OCI-LY7 (cell line): ENCODE results near the gene SNRPD3. TPM values are rescaled to one million over a fixed set of nuclear protein-coding genes. Genes with fewer than 3 reads are reported as not detected.

Experiments used
- BruUV-seq: library from RNA; stranded (reverse); fragments of 400-500 nt; replicated peaks from 2 replicates; lab custom pipeline; 2021; lab: Mats Ljungman, UMichigan
- CTCF ChIA-PET: fragments of 300-600 bp; sonication (Branson Sonifier 250); formaldehyde crosslinking; loops from one replicate; lab custom pipeline; 2022; ENCODE audit warnings: antibody characterized with exemption; ENCODE audit not compliant: unreplicated experiment; lab: Charles Lee
- POLR2A ChIA-PET: fragments of 300-600 bp; sonication (Branson Sonifier 250); formaldehyde crosslinking; loops from one replicate; lab custom pipeline; 2022; ENCODE audit warnings: antibody characterized with exemption; lab: Charles Lee
- DNase-seq: peaks from one replicate; pipeline ENCODE4 v3.0.0-alpha.2; 2015; ENCODE audit warnings: low spot score
- H2AFZ ChIP-seq: fragments of 200-600 bp; sonication (generic), shearing (Covaris generic); 2 replicates; pipeline ENCODE4 v1.6.1; 2014; ENCODE audit warnings: mild to moderate bottlenecking, antibody characterized with exemption, low read length, moderate library complexity
- H3K27ac ChIP-seq: fragments of 200-600 bp; sonication (generic); 2 replicates; pipeline ENCODE4 v1.5.1; 2014; ENCODE audit warnings: mixed run types, low read depth, mild to moderate bottlenecking, moderate library complexity, low read length, inconsistent platforms; ENCODE audit not compliant: poor library complexity, severe bottlenecking
- H3K36me3 ChIP-seq: fragments of 200-600 bp; sonication (generic); 2 replicates; pipeline ENCODE4 v1.6.1; 2014; ENCODE audit warnings: mild to moderate bottlenecking, antibody characterized with exemption, low read length, moderate library complexity, mixed read lengths; ENCODE audit not compliant: insufficient read depth
- H3K4me1 ChIP-seq: fragments of 200-600 bp; sonication (generic); 2 replicates; pipeline ENCODE4 v1.5.1; 2014; ENCODE audit warnings: mild to moderate bottlenecking, low read length; ENCODE audit not compliant: insufficient read depth, poor library complexity, severe bottlenecking
- H3K4me2 ChIP-seq: fragments of 200-600 bp; sonication (generic); 2 replicates; pipeline ENCODE4 v1.6.1; 2014; ENCODE audit warnings: mild to moderate bottlenecking, low read length
- H3K4me3 ChIP-seq: fragments of 200-600 bp; sonication (generic); 2 replicates; pipeline ENCODE4 v1.5.1; 2014; ENCODE audit warnings: mild to moderate bottlenecking, low read depth, low read length; ENCODE audit not compliant: poor library complexity, severe bottlenecking
- H3K79me2 ChIP-seq: fragments of 200-600 bp; sonication (generic); 2 replicates; pipeline ENCODE4 v1.6.1; 2016; ENCODE audit warnings: low read depth, mild to moderate bottlenecking, low read length, moderate library complexity, mixed read lengths; ENCODE audit not compliant: insufficient read depth
- H3K9me2 ChIP-seq: fragments of 200-600 bp; sonication (generic); 2 replicates; pipeline ENCODE4 v1.6.1; 2016; ENCODE audit warnings: mild to moderate bottlenecking, low read length, mixed read lengths; ENCODE audit not compliant: insufficient read depth
- H3K9me3 ChIP-seq: fragments of 200-600 bp; sonication (generic); 2 replicates; pipeline ENCODE4 v1.6.1; 2014; ENCODE audit warnings: mild to moderate bottlenecking, mixed run types, low read length, mixed read lengths
- H4K20me1 ChIP-seq: fragments of 200-600 bp; sonication (generic); 2 replicates; pipeline ENCODE4 v1.6.1; 2014; ENCODE audit warnings: mild to moderate bottlenecking, antibody characterized with exemption, low read length, moderate library complexity, mixed read lengths; ENCODE audit not compliant: insufficient read depth
- CTCF ChIP-seq: fragments of 200-600 bp; sonication (generic); conservative IDR thresholded peaks from 2 replicates; pipeline ENCODE4 v1.5.1; 2014; ENCODE audit warnings: mild to moderate bottlenecking, antibody characterized with exemption, low read length, moderate library complexity, mixed read lengths
- EZH2phosphoT487 ChIP-seq: fragments of 200-600 bp; sonication (generic); IDR thresholded peaks from 2 replicates; pipeline ENCODE4 v1.6.1; 2018; ENCODE audit warnings: low read depth, borderline replicate concordance, mild to moderate bottlenecking, mixed run types, antibody characterized with exemption, low read length, moderate library complexity, mixed read lengths
- intact Hi-C: fragments of 100-400 bp; cut with micrococcal nuclease; formaldehyde crosslinking; loops from one replicate; pipeline ENCODE4 v1.10.0; 2022; ENCODE audit not compliant: unreplicated experiment
- total RNA-seq, 2 experiments: library from RNA; depleted of rRNA in 1 of 2; stranded (reverse); fragments of >200 nt in 1 of 2; shearing (Covaris generic) in 1 of 2; gene quantifications; 2 replicates each; pipeline ENCODE4 v1.2.3, GENCODE V29; 2014 to 2022

SNRPD3 gene
- total RNA-seq, 2 experiments from 2014 or later = 166 to 264 TPM

GRCh38 chr22:24518228-24518627, 37.6 kb upstream of the SNRPD3 start:
- H3K9me3 ChIP-seq = no peaks in the 10 kb centered on the region
- no peak overlapping the region for H2AFZ ChIP-seq
- BruUV-seq = no TSS peak
- H4K20me1 ChIP-seq = no peaks in the 10 kb centered on the region
- H3K36me3 ChIP-seq = no peaks in the 10 kb centered on the region
- no peak overlapping the region for H3K27ac ChIP-seq
- DNase-seq = no peak
- H3K79me2 ChIP-seq = no peaks in the 10 kb centered on the region
- no peak overlapping the region for H3K4me3 ChIP-seq
- no peak for TF ChIP-seq CTCF
- TF ChIP-seq EZH2phosphoT487 = no peak
- no peaks in the 10 kb centered on the region for H3K9me2 ChIP-seq
- POLR2A ChIA-PET = interaction anchor here (1.4 kb wide), 1 partner anchor 37 kb away, joined by 3 read pairs; the partner anchor contains the start of gene GUCD1
- H3K4me1 ChIP-seq = peaks cover 12% of the 10 kb centered on the region
- intact Hi-C loops = no loop called here
- CTCF ChIA-PET = interaction anchor here (1.0 kb wide), 1 partner anchor 97 kb away, joined by 3 read pairs; no protein-coding TSS in a partner anchor
- H3K4me2 ChIP-seq = no peak overlapping the region

GRCh38 chr22:24518771-24519485, 36.9 kb upstream of the SNRPD3 start:
- POLR2A ChIA-PET = interaction anchor here (1.4 kb wide), 1 partner anchor 36 kb away, joined by 3 read pairs; the partner anchor contains the start of gene GUCD1
- H3K79me2 ChIP-seq = no peaks in the 10 kb centered on the region
- BruUV-seq = no TSS peak
- no peaks in the 10 kb centered on the region for H3K9me3 ChIP-seq
- H3K4me3 ChIP-seq = no peak overlapping the region
- no peak overlapping the region for H2AFZ ChIP-seq
- no peak for TF ChIP-seq CTCF
- TF ChIP-seq EZH2phosphoT487 = no peak
- H3K9me2 ChIP-seq = no peaks in the 10 kb centered on the region
- H3K36me3 ChIP-seq = no peaks in the 10 kb centered on the region
- peaks cover 12% of the 10 kb centered on the region for H3K4me1 ChIP-seq
- no peak for DNase-seq
- intact Hi-C loops = no loop called here
- no peak overlapping the region for H3K4me2 ChIP-seq
- no peak overlapping the region for H3K27ac ChIP-seq
- CTCF ChIA-PET = no interaction called here
- H4K20me1 ChIP-seq = no peaks in the 10 kb centered on the region

- CTCF ChIA-PET = no interaction called here
- BruUV-seq = no TSS peak
- intact Hi-C loops = no loop called here
Measured at GRCh38 chr22:24519496-24519895, 36.3 kb upstream of the SNRPD3 start.

More at GRCh38 chr22:24519496-24519895, 36.3 kb upstream of the SNRPD3 start:
- Histone ChIP-seq H3K27ac (no peak overlapping the region), H3K79me2 (no peaks in the 10 kb centered on the region), H3K36me3 (no peaks in the 10 kb centered on the region), H3K9me2 (no peaks in the 10 kb centered on the region), H3K4me1 (peaks cover 13% of the 10 kb centered on the region), H3K4me2 (no peak overlapping the region), H2AFZ (no peak overlapping the region), H4K20me1 (no peaks in the 10 kb centered on the region), H3K9me3 (no peaks in the 10 kb centered on the region), H3K4me3 (no peak overlapping the region)
- no peak for DNase-seq
- POLR2A ChIA-PET = no interaction called here
- TF ChIP-seq CTCF (no peak), EZH2phosphoT487 (no peak)
